Measurements from ENCODE around the gene RBP7.

The RBP7 gene

DNA sequence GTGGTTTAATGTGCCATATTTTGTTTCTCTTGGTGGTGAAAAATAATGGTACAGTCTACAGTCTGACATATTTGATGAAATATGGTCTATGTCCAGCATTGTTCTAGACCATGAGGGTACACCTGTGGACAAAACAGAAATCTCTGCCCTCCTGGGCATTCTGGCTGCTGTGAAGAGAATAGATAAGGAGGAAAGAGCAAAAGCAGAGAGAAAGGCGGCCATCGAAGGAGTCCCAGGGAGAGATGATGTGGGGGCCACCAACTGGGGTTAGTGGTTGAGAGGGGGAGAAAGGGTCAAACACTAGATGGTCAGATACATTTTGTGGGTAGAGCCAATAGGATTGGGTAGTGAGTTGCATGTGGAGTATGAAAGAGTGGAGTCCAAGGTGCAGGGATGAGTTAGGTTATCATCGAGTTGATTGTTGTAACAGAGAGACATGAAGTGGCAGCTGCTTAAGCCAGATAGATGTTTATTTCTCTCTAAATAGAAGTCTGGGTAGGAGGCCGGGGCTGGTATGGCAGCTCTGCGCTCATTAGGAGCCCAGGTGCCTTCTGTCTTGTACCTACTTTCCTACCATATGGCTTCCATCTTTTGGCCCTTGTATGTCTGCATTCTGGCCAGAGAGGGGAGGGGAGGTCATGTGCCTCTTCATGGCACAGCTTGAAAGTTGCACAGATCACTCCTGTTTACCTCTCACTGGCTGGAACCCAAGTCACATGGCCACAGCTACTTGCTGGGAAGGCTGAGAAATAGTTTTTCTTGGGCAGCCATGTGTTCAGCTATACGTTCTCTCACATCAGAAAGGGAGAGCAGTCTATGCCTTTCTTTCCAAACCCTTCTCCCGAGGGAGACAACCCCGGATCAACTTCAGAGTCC, 48.7 kb downstream of the RBP7 start:
- Histone ChIP-seq H3K9me3 (no peaks in the 10 kb centered on the region), H3K27me3 (ENCODE audit: low read depth) (no peaks in the 10 kb centered on the region), H3K4me3 (no peak overlapping the region), H3K4me1 (no peaks in the 10 kb centered on the region), H3K36me3 (replicated peaks) (0 out of 2 replicates have a peak, but pooled peaks cover 3% of the 10 kb centered on the region)
- no peak for DNase-seq (ENCODE audit: low spot score in 2 of 2)
- in situ Hi-C loops (cut with MboI; ENCODE audit: low sequenced_read_pairs), result no loop called here

DNA sequence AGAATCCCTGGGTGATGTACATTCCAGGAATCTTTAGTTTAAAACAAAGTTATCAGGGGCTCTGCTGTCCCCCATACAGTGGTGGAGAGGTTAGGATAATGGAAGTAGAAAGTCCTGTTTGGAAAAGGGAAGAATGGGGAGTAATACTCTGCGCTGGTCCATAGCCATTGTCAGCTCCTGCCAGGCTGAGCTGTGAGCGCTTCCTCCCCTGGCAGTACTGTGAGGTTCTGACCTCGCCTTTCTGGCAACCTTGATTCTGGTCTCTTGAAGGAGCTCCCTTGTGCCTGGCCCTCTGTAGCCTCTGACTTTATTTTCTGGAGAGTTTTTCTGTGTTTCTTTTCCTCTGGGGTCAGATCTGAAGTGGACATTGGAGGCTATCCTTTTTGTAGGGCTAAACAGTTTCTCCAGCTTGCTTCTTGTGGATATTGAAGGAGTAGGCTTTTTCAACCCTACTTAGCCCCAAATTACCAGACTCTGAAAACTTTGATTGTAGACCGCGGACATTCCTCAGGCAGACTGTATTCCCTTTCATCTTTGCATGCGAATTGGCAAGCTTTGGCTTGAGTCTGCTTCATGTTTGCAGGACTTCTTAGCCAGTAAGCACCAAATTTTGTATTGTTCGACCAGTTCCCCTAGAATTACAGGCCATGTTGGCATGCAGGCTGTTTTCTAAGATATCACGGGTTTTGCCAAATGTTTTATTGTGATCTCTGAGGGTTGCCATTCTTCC, 49.5 kb downstream of the RBP7 start:
- Histone ChIP-seq H3K36me3 (replicated peaks) (no peaks in the 10 kb centered on the region), H3K4me3 (no peak overlapping the region), H3K4me1 (peaks cover 3% of the 10 kb centered on the region; the same call in 1 of the 2 replicates), H3K9me3 (no peaks in the 10 kb centered on the region), H3K27me3 (ENCODE audit: low read depth) (no peaks in the 10 kb centered on the region)
- in situ Hi-C loops (cut with MboI; ENCODE audit: low sequenced_read_pairs), result no loop called here
- DNase-seq (ENCODE audit: low spot score in 2 of 2), result no peak

DNA sequence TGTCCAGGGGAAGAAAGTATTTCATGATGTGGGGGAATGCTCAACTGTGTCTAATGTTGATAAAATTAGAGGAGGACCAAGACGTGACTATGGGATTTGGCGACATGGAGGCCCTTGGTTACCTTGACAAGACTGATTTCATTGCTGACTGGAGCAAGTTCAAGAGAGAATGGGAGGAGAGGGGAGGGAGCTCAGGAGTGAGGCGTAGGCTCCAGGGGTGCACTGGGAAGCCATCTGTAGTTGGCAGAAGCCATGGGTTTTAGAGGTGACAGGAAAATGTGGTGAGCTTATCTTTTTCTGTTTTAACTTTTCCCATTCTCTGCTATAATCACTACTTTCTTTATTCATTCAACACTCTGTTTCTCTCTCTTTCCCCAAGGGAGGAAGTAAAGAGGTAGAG, 51.6 kb downstream of the RBP7 start:
- Histone ChIP-seq H3K36me3 (replicated peaks) (no peaks in the 10 kb centered on the region), H3K27me3 (ENCODE audit: low read depth) (no peaks in the 10 kb centered on the region), H3K4me1 (peaks cover 3% of the 10 kb centered on the region; the same call in 1 of the 2 replicates), H3K4me3 (no peak overlapping the region), H3K9me3 (no peaks in the 10 kb centered on the region)
- no peak for DNase-seq (ENCODE audit: low spot score in 2 of 2)
- in situ Hi-C loops (cut with MboI; ENCODE audit: low sequenced_read_pairs), result no loop called here

DNA sequence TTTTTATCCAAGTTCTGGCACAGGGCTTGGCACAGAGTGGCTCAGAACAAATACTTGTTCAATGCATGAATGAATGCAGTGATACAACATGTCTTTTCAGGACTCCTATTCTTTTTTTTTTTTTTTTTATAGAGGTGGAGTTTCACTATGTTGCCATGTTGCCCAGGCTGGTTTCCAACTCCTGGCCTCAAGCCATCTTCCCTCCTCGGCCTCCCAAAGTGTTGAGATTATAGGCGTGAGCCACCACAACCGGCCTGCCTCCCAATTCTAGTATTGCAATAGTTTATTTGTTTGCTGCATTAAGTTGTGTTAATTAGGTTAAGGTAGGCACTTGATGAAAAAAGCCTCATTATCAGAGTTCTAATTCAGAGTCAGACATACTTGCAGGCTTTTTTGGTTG, 53.6 kb downstream of the RBP7 start:
- Histone ChIP-seq H3K9me3 (no peaks in the 10 kb centered on the region), H3K36me3 (replicated peaks) (no peaks in the 10 kb centered on the region), H3K4me3 (no peak overlapping the region), H3K27me3 (ENCODE audit: low read depth) (no peaks in the 10 kb centered on the region), H3K4me1 (peaks cover 7% of the 10 kb centered on the region)
- in situ Hi-C loops (cut with MboI; ENCODE audit: low sequenced_read_pairs), result no loop called here
- no peak for DNase-seq (ENCODE audit: low spot score in 2 of 2)

DNA sequence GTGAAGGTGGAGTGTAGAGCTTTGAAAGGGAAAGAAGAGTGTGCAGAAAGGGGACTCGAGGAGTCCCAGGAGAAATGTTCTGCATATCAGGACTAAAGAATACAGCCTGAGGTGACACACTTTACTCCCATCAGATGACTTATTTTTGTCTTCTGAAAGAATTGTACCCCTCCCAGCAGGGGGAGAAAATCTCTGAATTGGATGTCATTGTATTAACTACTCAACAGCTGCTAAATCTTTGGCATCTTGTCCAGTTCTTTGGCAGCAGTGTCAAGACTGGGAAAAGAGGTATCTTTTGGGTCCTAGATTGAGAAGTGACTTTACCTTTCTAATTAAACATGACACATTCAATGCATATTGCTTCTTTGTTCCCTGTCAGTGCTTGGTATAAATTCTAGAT, 54.6 kb downstream of the RBP7 start:
- no peak for DNase-seq (ENCODE audit: low spot score in 2 of 2)
- H3K9me3 ChIP-seq, result no peaks in the 10 kb centered on the region
- H3K4me1 ChIP-seq, result peaks cover 9% of the 10 kb centered on the region
- no peak overlapping the region for H3K4me3 ChIP-seq
- no peaks in the 10 kb centered on the region for H3K36me3 ChIP-seq (replicated peaks)
- in situ Hi-C loops (cut with MboI; ENCODE audit: low sequenced_read_pairs), result no loop called here
- no peaks in the 10 kb centered on the region for H3K27me3 ChIP-seq (ENCODE audit: low read depth)

DNA sequence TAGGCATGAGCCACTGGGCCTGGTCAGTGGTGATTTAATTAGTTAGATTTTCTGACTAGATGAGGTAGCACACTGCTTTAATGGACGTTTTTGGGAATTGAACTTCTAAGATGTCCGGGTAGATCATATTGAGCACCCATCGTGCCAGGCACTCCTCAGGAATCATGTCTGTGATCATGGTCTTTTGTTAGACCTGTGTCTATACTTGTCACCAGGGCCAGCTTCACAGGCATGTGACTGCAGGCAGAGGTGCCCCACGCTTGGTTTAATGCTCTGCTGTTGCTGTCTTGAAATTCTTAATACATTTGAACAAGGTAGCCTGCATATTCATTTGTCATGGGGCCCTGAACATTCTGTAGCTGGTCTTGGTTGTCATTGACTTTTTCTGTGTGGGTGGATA, 55.3 kb downstream of the RBP7 start:
- H3K9me3 ChIP-seq, result no peaks in the 10 kb centered on the region
- DNase-seq (ENCODE audit: low spot score in 2 of 2), result no peak
- H3K4me3 ChIP-seq, result no peak overlapping the region
- in situ Hi-C loops (cut with MboI; ENCODE audit: low sequenced_read_pairs), result no loop called here
- H3K4me1 ChIP-seq, result peaks cover 9% of the 10 kb centered on the region
- H3K36me3 ChIP-seq (replicated peaks), result no peaks in the 10 kb centered on the region
- H3K27me3 ChIP-seq (ENCODE audit: low read depth), result no peaks in the 10 kb centered on the region

DNA sequence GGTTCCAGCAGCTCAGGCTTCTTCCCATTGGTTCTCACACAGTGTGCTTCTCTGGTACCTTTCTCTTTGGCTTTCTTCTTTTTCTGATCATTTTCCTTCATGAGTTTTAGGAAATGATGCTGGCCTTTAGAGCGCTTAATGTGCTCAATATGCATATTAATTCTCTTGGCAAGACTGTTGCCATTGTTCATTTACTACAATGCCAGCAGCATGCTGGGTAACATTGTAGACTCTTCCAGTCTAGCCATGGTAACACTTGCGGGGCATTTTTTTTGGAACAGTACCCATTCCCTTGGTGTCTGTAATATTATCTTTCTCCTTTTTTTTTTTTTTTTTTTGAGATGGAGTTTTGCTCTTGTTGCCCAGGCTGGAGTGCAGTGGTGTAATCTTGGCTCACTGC, 57.4 kb downstream of the RBP7 start:
- Histone ChIP-seq H3K36me3 (replicated peaks) (no peaks in the 10 kb centered on the region), H3K4me1 (peaks cover 9% of the 10 kb centered on the region), H3K27me3 (ENCODE audit: low read depth) (no peaks in the 10 kb centered on the region), H3K4me3 (no peak overlapping the region), H3K9me3 (no peaks in the 10 kb centered on the region)
- DNase-seq (ENCODE audit: low spot score in 2 of 2), result no peak
- in situ Hi-C loops (cut with MboI; ENCODE audit: low sequenced_read_pairs), result no loop called here

DNA sequence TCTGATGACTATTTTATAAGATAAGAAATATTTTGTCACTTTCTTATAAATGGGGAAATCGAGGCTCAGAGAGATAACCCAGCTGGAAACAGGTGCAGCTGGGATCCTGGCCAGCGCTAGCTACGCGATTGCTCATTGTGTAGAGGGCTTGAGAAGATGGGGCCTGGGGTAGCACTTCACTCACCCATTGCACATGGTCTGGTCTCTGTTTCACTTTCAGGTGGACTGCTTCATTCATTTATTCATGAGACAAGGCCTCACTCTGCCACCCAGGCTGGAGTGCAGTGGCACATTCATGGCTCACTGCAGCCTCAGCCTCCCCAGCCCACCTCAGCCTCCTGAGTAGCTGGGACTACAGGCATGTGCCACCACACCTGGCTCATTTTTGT, 59.6 kb downstream of the RBP7 start:
- Histone ChIP-seq H3K4me3 (no peak overlapping the region), H3K4me1 (peaks cover 6% of the 10 kb centered on the region), H3K27me3 (ENCODE audit: low read depth) (no peaks in the 10 kb centered on the region), H3K9me3 (no peaks in the 10 kb centered on the region), H3K36me3 (replicated peaks) (no peaks in the 10 kb centered on the region)
- in situ Hi-C loops (cut with MboI; ENCODE audit: low sequenced_read_pairs), result no loop called here
- no peak for DNase-seq (ENCODE audit: low spot score in 2 of 2)

DNA sequence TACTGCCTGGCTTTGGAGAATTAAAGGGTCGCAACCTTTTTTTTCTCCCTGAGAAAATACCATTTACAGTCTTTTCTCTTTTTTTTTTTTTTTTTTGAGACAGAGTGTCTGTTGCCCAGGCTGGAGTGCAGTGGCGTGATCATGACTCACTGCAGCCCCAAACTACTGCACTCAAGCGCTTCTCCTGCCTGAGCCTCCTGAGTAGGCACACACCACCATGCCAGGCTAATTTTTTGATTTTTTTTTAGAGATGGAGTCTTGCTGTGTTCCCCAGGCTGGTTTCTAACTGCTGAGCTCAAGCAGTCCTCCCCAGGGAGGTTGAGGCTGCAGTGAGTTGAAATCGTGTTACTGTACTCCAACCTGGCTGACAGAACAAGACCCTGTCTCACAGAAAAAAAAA, 60.3 kb downstream of the RBP7 start:
- Histone ChIP-seq H3K36me3 (replicated peaks) (no peaks in the 10 kb centered on the region), H3K9me3 (no peaks in the 10 kb centered on the region), H3K27me3 (ENCODE audit: low read depth) (no peaks in the 10 kb centered on the region), H3K4me1 (peaks cover 6% of the 10 kb centered on the region), H3K4me3 (no peak overlapping the region)
- in situ Hi-C loops (cut with MboI; ENCODE audit: low sequenced_read_pairs), result no loop called here
- no peak for DNase-seq (ENCODE audit: low spot score in 2 of 2)

DNA sequence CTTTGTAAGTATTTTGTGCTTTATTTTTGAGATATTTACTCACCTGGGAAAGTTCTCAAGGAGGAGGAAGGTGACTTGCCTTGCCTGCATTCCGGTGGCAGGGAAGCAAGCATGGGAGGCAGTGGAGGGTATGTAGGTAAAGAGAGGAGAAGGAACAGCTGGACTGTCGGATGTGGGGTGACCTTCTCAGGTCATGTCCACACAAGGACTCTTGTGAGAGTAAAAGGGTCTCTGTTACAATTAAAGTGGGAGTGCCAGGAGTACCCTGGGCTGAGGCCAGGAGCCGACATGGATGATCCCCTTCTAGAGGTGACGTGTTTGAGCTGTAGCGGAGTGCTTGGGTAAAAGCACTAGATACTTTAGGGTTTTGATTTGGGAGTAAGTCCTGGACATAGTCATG, 60.8 kb downstream of the RBP7 start:
- H3K27me3 ChIP-seq (ENCODE audit: low read depth), result no peaks in the 10 kb centered on the region
- in situ Hi-C loops (cut with MboI; ENCODE audit: low sequenced_read_pairs), result no loop called here
- DNase-seq (ENCODE audit: low spot score in 2 of 2), result no peak

DNA sequence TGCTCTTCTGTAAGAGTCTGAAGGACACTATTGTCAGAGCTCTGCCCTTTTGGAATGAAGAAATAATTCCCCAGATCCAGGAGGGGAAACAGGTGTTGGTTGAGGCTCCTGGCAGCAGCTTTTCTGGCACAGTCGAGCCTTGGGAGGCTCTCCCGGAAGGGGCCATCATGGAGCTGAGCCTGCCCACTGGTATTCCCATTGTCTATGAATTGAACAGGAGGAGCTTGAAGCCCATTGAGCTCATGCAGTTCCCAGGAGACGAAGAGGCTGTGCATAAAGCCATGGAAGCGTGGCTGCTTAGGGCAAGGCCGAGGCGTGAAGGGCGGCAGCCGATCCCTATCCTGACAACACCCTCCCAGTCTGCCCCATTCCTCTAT, 62.3 kb downstream of the RBP7 start:
- Histone ChIP-seq H3K4me3 (no peak overlapping the region), H3K27me3 (ENCODE audit: low read depth) (no peaks in the 10 kb centered on the region), H3K9me3 (no peaks in the 10 kb centered on the region), H3K36me3 (replicated peaks) (no peaks in the 10 kb centered on the region), H3K4me1 (peaks cover 5% of the 10 kb centered on the region)
- DNase-seq (ENCODE audit: low spot score in 2 of 2), result no peak
- in situ Hi-C loops (cut with MboI; ENCODE audit: low sequenced_read_pairs), result no loop called here

More for the DNA sequence above, 60.8 kb downstream of the RBP7 start:
- Histone ChIP-seq H3K9me3 (no peaks in the 10 kb centered on the region), H3K4me1 (peaks cover 6% of the 10 kb centered on the region), H3K4me3 (no peak overlapping the region), H3K36me3 (replicated peaks) (no peaks in the 10 kb centered on the region)

DNA sequence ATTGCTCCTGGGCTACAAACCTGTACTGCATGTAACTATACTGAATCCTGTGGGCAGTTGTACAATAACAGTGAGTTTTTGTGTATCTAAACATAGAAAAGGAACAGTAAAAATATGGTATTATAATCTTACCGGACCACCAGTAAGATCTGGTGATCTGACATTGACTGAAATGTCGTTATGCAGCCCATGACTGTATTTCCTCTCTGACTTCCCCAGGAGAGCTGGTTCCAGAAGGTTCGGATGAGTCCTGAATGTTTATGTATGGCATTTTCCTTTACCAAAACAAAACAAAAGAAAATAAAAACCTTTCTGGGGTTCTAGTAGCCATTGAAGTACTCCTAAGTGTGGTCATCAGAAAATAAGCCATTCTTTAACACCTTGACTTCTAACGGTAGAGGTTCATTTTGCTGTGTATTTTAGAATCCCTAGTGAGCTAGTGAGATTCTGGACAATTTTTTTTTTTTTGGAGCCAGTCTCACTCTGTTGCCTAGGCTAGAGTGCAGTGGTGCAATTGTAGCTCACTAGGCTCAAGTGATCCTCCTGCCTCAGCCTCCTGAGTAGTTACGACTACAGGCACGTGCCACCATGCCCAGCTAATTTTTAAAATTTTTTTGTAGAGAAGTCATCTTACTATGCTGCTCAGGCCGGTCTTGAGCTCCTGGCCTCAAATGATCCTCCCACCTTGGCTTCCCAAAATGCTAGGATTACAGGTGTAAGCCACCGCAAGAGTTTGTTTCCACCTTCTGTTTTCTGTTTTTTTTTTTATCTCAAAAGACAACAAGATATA, 63.5 kb downstream of the RBP7 start:
- Histone ChIP-seq H3K9me3 (no peaks in the 10 kb centered on the region), H3K27me3 (ENCODE audit: low read depth) (no peaks in the 10 kb centered on the region), H3K4me1 (peaks cover 10% of the 10 kb centered on the region), H3K4me3 (no peak overlapping the region), H3K36me3 (replicated peaks) (no peaks in the 10 kb centered on the region)
- in situ Hi-C loops (cut with MboI; ENCODE audit: low sequenced_read_pairs), result no loop called here
- DNase-seq (ENCODE audit: low spot score in 2 of 2), result no peak

DNA sequence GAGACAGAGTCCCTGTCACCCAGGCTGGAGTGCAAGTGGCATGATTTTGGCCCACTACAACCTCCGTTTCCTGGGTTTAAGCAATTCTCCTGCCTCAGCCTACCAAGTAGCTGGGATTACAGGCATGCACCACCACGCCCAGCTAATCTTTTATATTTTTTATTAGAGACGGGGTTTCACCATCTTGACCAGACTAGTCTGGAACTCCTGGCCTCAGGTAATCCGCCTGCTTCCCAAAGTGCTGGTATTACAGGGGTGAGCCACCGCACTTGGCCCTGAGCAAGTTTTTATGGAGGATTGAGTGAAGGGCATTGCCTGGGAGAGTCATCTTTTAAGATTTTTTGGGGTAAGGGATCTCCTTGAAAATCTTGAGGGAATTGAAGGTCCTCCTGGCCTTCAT, 64.2 kb downstream of the RBP7 start:
- in situ Hi-C loops (cut with MboI; ENCODE audit: low sequenced_read_pairs), result no loop called here
- Histone ChIP-seq H3K36me3 (replicated peaks) (no peaks in the 10 kb centered on the region), H3K4me1 (peaks cover 11% of the 10 kb centered on the region), H3K27me3 (ENCODE audit: low read depth) (no peaks in the 10 kb centered on the region), H3K9me3 (no peaks in the 10 kb centered on the region), H3K4me3 (no peak overlapping the region)
- no peak for DNase-seq (ENCODE audit: low spot score in 2 of 2)

DNA sequence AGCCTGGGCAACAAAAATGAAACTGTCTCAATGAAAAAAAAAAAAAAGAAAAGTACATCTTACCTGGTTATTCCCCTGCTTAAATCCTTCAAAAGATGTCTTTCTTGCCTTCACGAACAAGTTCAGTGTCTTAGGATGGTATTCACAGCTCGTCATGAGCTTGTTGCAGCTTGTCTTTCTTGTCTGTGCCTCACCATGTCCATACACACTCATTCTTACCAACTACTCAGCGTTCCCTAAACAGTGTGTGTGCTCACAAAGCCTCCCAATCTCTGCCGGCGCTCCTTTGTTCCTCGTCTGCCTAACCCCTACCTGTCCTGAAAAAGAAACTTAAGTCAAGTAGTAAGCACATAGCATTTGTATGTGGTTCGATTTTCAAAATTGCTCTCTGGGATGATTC, 66.8 kb downstream of the RBP7 start:
- Histone ChIP-seq H3K4me1 (peaks cover 22% of the 10 kb centered on the region), H3K27me3 (ENCODE audit: low read depth) (no peaks in the 10 kb centered on the region), H3K9me3 (no peaks in the 10 kb centered on the region), H3K4me3 (no peak overlapping the region), H3K36me3 (replicated peaks) (no peaks in the 10 kb centered on the region)
- in situ Hi-C loops (cut with MboI; ENCODE audit: low sequenced_read_pairs), result no loop called here
- no peak for DNase-seq (ENCODE audit: low spot score in 2 of 2)
